Glutamatergic neuron (in vitro differentiated cells): ENCODE data around the gene EPHA2. TPM values are rescaled to one million over a fixed set of nuclear protein-coding genes. Genes with fewer than 3 reads are reported as not detected.
"Not testable (repeated sequence)": the region's sequence is repeated elsewhere in the genome, so short reads cannot be mapped to it uniquely, and the experiment has no call there.

Source experiments
- DNase-seq: peaks from one replicate; pipeline ENCODE4 v3.0.0; 2022
- H3K27ac Mint-ChIP-seq: one replicate; pipeline ENCODE4 v1.8.0; 2020; ENCODE audit warnings: mild to moderate bottlenecking, mixed read lengths, inconsistent platforms; ENCODE audit not compliant: unreplicated experiment
- H3K27me3 Mint-ChIP-seq: one replicate; pipeline ENCODE4 v1.8.0; 2020; ENCODE audit warnings: mild to moderate bottlenecking, moderate library complexity, mixed read lengths, inconsistent platforms; ENCODE audit not compliant: unreplicated experiment
- H3K36me3 Mint-ChIP-seq: one replicate; pipeline ENCODE4 v1.8.0; 2020; ENCODE audit warnings: mild to moderate bottlenecking, mixed read lengths, inconsistent platforms; ENCODE audit not compliant: unreplicated experiment
- H3K4me1 Mint-ChIP-seq: one replicate; pipeline ENCODE4 v1.8.0; 2020; ENCODE audit warnings: mild to moderate bottlenecking, low read depth, mixed read lengths, inconsistent platforms; ENCODE audit not compliant: unreplicated experiment
- H3K4me3 Mint-ChIP-seq: one replicate; pipeline ENCODE4 v1.8.0; 2020; ENCODE audit warnings: mild to moderate bottlenecking, mixed read lengths, inconsistent platforms; ENCODE audit not compliant: unreplicated experiment
- H3K9me3 Mint-ChIP-seq: one replicate; pipeline ENCODE4 v1.8.0; 2020; ENCODE audit warnings: mild to moderate bottlenecking, moderate library complexity, mixed read lengths, inconsistent platforms; ENCODE audit not compliant: unreplicated experiment
- total RNA-seq: library from RNA; stranded (reverse); fragmentation: NEBNext Ultra II Directional; extraction: Animal tissue kit (Norgen Biotek cat#: 25700); gene quantifications from one replicate; pipeline ENCODE4 v1.2.1, GENCODE V29; 2021; ENCODE audit not compliant: unreplicated experiment
- TF ChIP-seq, protein P1 (sequence below): fragments of 200-600 bp; sonication (generic); IDR thresholded peaks from one replicate; pipeline ENCODE4 v1.5.0; 2021; ENCODE audit not compliant: partially characterized antibody, unreplicated experiment

EPHA2 gene
- total RNA-seq, 1 donor from 2014 or later, result 0.29 TPM

DNA sequence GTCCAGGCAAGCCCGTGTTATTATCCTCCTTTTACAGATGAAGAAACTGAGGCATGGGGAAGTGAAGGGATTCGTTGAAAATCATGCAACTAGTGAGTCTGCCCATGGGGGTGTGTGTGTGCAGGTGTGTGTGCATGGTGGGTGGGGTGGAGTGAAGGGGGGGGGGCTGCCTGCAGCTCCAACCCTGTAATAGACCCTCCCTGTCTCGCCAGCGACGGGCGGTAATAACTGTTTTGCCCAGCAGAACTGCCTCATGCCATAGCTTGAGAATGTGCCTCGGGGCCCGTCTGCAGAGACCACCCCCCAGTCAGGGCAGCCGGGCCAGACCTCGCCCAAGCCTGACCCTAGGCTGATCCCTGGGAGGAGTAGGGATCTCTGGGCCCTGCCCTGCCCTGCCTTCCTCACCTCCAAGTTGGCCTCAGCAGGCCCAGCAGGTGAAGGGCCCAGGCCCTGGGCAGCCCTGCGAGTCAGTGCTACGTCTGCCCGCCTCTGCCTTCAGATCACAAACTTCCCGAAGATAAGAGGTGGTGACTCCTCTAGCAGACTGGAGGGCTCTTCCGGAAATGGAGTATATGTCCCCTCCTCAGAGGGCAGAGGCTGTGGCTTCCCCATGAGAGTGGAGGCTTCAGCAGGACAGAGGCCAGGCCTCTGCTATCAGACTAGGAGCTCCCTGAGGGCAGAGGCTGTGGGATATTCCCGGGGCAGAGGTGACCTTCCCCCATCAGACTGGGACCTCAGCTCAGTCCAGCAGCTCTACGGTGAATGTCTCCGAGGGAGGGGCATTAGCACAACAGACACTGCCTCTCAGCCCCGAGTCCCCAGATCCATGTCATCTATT lies 15.7 kb upstream of the EPHA2 start:
- Mint-ChIP-seq H3K27ac (no peak overlapping the region), H3K27me3 (peaks cover 3% of the 10 kb centered on the region), H3K36me3 (no peaks in the 10 kb centered on the region), H3K9me3 (peaks cover 2% of the 10 kb centered on the region), H3K4me3 (no peak overlapping the region), H3K4me1 (peaks cover 4% of the 10 kb centered on the region)
- TF ChIP-seq, protein P1, sequence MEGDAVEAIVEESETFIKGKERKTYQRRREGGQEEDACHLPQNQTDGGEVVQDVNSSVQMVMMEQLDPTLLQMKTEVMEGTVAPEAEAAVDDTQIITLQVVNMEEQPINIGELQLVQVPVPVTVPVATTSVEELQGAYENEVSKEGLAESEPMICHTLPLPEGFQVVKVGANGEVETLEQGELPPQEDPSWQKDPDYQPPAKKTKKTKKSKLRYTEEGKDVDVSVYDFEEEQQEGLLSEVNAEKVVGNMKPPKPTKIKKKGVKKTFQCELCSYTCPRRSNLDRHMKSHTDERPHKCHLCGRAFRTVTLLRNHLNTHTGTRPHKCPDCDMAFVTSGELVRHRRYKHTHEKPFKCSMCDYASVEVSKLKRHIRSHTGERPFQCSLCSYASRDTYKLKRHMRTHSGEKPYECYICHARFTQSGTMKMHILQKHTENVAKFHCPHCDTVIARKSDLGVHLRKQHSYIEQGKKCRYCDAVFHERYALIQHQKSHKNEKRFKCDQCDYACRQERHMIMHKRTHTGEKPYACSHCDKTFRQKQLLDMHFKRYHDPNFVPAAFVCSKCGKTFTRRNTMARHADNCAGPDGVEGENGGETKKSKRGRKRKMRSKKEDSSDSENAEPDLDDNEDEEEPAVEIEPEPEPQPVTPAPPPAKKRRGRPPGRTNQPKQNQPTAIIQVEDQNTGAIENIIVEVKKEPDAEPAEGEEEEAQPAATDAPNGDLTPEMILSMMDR, result no peak
- no peak for DNase-seq

DNA sequence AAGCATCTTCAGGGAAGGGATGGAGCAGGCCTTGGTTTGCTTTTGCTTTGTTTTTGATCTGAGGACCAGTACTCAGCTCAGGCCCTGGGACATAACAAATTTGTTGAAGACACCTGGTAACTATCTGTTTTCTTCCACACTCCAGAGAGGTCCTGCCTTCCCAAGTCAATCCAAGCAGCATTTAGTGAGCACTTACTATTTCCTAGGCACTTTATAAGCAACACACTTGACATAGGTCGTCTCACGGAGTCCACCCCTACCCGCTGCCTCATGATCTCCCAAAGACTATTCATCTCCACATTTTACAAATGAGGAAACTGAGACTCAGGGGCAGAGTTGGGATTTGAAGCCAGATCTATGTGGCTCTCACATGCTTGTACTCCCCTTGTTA lies 14.4 kb upstream of the EPHA2 start:
- Mint-ChIP-seq H3K27me3 (peaks cover 9% of the 10 kb centered on the region), H3K36me3 (no peaks in the 10 kb centered on the region), H3K9me3 (peaks cover 4% of the 10 kb centered on the region), H3K27ac (no peak overlapping the region), H3K4me1 (peaks cover 9% of the 10 kb centered on the region), H3K4me3 (no peak overlapping the region)
- TF ChIP-seq, protein P1, result no peak
- no peak for DNase-seq

DNA sequence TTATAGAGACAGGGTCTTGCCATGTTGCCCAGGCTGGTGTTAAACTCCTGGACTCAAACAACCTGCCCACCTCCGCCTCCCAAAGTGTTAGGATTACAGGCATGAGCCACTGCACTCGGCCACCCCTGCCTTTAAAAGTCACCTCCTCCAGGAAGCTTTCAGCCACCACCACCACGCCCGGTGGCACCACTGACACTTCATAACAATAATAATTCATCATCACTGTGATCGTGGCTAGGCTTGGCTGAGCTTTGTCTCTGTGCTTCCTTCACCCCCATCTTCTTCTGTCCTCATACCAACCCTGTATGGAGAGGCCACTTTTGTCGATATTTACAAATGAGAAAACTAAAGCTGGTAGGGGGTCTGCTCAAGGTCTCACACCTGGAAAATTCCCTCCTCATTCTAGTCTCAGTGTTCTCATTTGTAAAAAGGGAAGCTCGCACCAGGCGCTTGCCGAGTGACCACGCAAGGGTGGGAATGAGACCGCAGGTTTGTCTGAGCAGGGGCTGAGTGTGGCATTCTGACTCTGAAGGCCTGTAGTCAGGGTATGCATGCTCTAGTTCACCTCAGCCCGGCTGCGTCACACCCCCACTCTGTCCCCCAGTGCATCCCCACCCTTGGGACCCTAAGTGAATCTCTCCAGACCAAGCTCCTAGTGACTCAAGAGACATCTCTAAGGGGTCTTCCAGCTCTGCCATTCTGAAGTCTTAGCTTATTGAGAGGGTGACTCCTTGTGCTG lies 12.9 kb upstream of the EPHA2 start:
- TF ChIP-seq, protein P1, result no peak
- Mint-ChIP-seq H3K4me3 (peak overlapping the region; percentile 42), H3K27me3 (peaks cover 11% of the 10 kb centered on the region), H3K4me1 (peaks cover 13% of the 10 kb centered on the region), H3K36me3 (no peaks in the 10 kb centered on the region), H3K9me3 (peaks cover 4% of the 10 kb centered on the region), H3K27ac (no peak overlapping the region)
- DNase-seq, result no peak

DNA sequence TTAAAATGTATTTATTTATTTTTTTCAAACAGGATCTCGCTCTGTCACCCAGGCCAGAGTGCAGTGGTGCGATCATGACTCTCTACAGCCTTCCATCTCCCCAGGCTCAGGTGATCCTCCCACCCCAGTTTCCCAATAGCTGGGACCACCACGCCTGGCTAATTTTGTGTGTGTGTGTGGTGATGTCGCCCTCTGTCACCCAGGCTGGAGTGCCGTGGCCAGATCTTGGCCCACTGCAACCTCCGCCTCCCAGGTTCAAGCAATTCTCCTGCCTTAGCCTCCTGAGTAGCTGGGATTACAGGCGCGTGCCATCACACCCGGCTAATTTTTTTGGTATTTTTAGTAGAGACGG lies 12.3 kb upstream of the EPHA2 start:
- Mint-ChIP-seq H3K4me3 (peak overlapping the region; percentile 77), H3K27me3 (peaks cover 11% of the 10 kb centered on the region), H3K4me1 (peaks cover 13% of the 10 kb centered on the region)
- not testable (repeated sequence) for H3K27ac Mint-ChIP-seq, H3K9me3 Mint-ChIP-seq, H3K36me3 Mint-ChIP-seq, DNase-seq

DNA sequence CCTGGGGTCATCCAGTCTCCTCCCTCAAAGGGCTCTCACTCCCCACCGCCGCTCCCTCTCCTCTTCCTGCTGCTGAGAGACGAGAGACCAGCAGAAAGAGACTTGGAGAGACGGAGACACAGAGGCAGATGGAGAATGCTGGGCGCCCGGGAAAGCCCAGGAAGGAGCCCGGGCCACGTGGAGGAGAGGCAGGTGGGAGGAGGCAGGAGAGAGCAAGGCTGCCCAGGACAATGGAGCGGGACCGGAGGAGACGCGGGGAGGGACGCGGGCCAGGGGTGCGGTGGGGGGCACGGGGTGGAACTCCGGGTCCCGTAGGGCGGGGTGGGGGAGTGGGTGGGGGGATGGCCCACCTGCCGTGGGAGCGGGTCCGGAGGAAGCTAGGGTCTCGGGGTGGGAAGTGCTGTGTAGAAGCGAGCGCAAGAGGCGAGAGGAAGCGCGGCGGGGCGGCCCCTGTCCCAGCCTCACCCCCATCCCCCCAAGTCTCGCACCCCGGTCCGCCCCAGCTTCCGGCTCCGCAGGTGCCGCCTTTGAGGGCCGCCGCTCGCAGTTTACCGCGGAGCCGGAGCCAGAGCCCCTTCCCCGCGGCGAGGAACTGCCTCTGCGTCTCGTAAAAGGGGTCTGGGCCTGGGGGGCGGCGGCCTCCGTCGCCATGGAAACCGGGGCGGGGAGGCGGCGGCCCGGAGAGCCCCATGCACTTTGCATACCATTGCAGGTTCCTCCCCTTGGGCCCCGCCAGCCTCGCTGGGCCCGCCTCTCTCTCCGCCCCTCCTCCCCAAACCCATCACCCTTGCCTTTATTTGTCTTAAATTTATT lies 11.7 kb upstream of the EPHA2 start:
- Mint-ChIP-seq H3K36me3 (no peaks in the 10 kb centered on the region), H3K27ac (no peak overlapping the region), H3K9me3 (peaks cover 4% of the 10 kb centered on the region), H3K27me3 (peaks cover 13% of the 10 kb centered on the region), H3K4me1 (peaks cover 13% of the 10 kb centered on the region), H3K4me3 (peak overlapping the region; percentile 77)
- DNase-seq, result peak; percentile 59
- TF ChIP-seq, protein P1, result no peak
